ENCODE results near the gene BDH2.

Gene BDH2

DNA sequence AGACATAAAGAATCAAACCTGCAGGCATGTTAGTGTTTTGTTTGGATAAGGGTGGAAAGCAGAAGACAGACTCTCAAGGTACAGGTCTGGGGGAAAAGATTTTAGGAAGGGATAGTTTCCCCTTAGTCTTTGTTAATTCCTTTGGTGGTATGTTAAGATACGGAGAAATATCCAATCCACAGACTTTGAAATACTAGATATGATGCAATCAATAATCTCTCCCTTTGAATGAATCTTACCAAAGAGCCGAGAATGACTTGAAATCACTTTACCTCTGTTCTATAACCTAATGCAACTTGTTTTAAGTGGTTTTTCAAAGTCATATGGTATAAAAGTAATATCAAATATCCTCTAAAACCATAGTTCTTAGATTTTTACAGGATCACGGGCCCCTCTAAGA, 5.3 kb upstream of the BDH2 start:
- peaks cover 10% of the 10 kb centered on the region for H3K36me3 ChIP-seq (ENCODE audit: insufficient read depth, low read length)
- H3K9ac ChIP-seq (ENCODE audit: low read depth, low read length) = no peak overlapping the region
- H3K4me3 ChIP-seq (ENCODE audit: low read length) = no peak overlapping the region
- no peaks in the 10 kb centered on the region for H3K9me3 ChIP-seq (replicated peaks; ENCODE audit: low read length)
- H3K27me3 ChIP-seq (ENCODE audit: control insufficient read depth, insufficient read depth, low read length) = no peaks in the 10 kb centered on the region
- H3K4me1 ChIP-seq (ENCODE audit: control insufficient read depth, insufficient read depth, low read length) = no peaks in the 10 kb centered on the region
- H3K4me2 ChIP-seq (ENCODE audit: low read length) = no peak overlapping the region

DNA sequence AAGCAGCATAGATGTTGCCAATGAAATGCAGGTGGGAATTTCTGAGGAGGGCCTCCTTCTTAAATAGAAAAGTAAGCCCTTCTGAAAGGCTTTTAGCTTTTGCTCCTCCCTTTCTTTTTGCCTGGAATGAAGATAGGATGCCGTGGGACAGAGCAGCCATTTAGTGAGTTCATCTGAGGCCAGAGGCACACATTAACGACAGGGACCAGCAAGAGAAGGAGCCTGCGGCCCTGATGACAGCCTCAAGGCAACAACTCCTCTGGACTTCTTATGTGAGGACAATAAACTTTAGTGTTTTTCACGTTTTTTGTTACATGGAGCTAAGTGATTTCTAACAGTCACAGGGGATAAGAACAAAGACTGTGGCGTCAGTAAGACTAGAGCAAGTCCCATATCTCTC, 1.1 kb upstream of the BDH2 start:
- Histone ChIP-seq H3K4me1 (ENCODE audit: control insufficient read depth, insufficient read depth, low read length) (peaks cover 11% of the 10 kb centered on the region), H3K4me2 (ENCODE audit: low read length) (no peak overlapping the region), H3K9me3 (replicated peaks; ENCODE audit: low read length) (no peaks in the 10 kb centered on the region), H3K27me3 (ENCODE audit: control insufficient read depth, insufficient read depth, low read length) (no peaks in the 10 kb centered on the region), H3K36me3 (ENCODE audit: insufficient read depth, low read length) (no peaks in the 10 kb centered on the region), H3K4me3 (ENCODE audit: low read length) (no peak overlapping the region), H3K9ac (ENCODE audit: low read depth, low read length) (no peak overlapping the region)

DNA sequence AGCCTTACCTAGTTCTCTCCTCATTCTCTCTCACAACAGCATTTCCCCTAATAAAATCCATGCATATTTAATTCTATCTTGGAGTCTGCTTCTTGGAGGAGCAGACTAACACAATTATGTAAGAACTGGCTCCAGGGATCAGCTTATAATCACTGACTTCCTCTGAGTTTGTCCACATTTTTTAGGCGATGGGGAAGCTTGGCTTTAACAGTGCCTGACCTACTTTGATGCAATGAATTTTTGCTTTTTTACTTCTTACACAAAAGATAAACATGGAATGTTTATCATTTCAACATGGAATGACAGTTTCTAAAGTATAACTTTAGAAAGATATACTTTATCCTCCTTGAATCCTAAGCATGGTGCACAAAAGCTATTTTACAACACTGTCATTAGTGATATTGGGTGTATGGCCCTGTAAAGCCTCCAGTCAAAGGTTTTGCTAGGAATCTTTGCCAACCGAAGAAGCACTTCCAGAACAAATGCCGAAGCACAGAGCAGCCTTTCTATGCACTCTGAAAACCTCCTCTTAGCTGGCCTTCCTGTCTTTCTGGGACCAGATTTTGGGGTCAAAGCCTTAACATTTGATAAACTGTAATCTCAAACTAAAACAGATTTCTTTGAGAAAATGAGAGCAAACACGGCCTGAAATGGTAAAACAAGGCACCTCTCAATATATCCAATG, 736 bp downstream of the BDH2 start:
- Histone ChIP-seq H3K27me3 (ENCODE audit: control insufficient read depth, insufficient read depth, low read length) (no peaks in the 10 kb centered on the region), H3K4me1 (ENCODE audit: control insufficient read depth, insufficient read depth, low read length) (peaks cover 11% of the 10 kb centered on the region), H3K9me3 (replicated peaks; ENCODE audit: low read length) (no peaks in the 10 kb centered on the region), H3K4me3 (ENCODE audit: low read length) (peak overlapping the region; percentile 71), H3K4me2 (ENCODE audit: low read length) (peak overlapping the region; percentile 84), H3K36me3 (ENCODE audit: insufficient read depth, low read length) (no peaks in the 10 kb centered on the region), H3K9ac (ENCODE audit: low read depth, low read length) (peak overlapping the region; percentile 85)

DNA sequence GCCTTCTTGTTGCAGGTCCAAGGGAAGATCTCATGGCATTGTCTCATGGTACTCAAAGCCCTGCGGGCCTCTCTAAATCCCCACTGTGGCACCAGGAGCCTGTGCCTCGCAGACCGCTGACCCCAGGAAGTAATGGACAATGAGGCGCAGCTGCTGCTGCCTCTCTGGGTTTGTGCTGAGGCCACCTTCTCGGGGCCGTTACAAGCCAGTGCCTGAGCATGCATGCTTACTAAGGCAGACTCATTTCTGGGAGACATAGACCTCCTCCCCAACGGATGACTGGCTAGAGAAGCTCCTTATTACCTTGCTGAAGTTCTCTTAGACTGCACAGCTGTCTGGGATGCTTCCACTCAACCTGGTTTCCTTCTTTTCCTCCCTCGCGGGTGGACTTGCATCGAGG, 1.3 kb downstream of the BDH2 start:
- peak overlapping the region; percentile 85 for H3K9ac ChIP-seq (ENCODE audit: low read depth, low read length)
- H3K9me3 ChIP-seq (replicated peaks; ENCODE audit: low read length) = no peaks in the 10 kb centered on the region
- peak overlapping the region; percentile 71 for H3K4me3 ChIP-seq (ENCODE audit: low read length)
- peaks cover 11% of the 10 kb centered on the region for H3K4me1 ChIP-seq (ENCODE audit: control insufficient read depth, insufficient read depth, low read length)
- H3K4me2 ChIP-seq (ENCODE audit: low read length) = peak overlapping the region; percentile 84
- H3K36me3 ChIP-seq (ENCODE audit: insufficient read depth, low read length) = no peaks in the 10 kb centered on the region
- H3K27me3 ChIP-seq (ENCODE audit: control insufficient read depth, insufficient read depth, low read length) = no peaks in the 10 kb centered on the region

DNA sequence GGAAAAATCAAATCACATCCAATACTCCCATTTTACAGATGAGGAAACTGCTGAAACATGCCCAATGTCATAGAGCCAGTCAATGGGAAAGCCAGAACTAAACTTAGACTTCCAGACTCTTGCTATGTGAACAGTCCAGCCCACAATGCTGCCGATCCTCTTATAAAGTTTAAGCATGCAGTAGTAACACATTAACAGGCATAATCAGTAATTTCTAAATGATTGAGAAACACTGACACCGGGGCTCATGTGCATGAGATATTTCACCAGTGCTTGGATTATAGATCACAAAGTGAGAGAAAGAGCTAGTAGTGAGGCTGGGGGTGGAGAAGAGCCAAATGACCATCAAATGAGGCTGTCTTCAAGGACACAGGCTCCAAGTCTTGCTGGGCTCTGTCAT, 2.5 kb downstream of the BDH2 start:
- no peaks in the 10 kb centered on the region for H3K27me3 ChIP-seq (ENCODE audit: control insufficient read depth, insufficient read depth, low read length)
- H3K9ac ChIP-seq (ENCODE audit: low read depth, low read length) = no peak overlapping the region
- no peak overlapping the region for H3K4me3 ChIP-seq (ENCODE audit: low read length)
- peaks cover 11% of the 10 kb centered on the region for H3K4me1 ChIP-seq (ENCODE audit: control insufficient read depth, insufficient read depth, low read length)
- H3K4me2 ChIP-seq (ENCODE audit: low read length) = no peak overlapping the region
- H3K36me3 ChIP-seq (ENCODE audit: insufficient read depth, low read length) = no peaks in the 10 kb centered on the region
- no peaks in the 10 kb centered on the region for H3K9me3 ChIP-seq (replicated peaks; ENCODE audit: low read length)

DNA sequence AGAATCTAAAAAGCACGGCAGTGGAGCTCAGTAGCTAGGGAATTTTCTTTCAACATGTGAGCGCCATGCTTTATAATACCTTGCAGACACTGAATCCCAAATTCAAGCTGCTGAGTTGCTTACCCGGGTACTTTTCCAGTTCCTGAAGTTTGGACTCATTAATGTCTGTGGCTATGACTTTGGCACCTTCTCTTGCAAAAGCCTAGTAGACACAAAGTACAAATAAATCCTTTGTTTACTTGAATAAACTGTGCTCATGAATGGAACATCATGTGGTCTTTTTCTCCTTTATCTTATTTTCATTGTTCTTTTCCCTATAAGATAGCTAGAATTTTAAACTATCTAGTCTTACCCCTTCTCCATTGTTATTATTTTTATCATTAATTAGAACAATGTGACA, 4.6 kb downstream of the BDH2 start:
- H3K27me3 ChIP-seq (ENCODE audit: control insufficient read depth, insufficient read depth, low read length) = no peaks in the 10 kb centered on the region
- H3K4me1 ChIP-seq (ENCODE audit: control insufficient read depth, insufficient read depth, low read length) = peaks cover 11% of the 10 kb centered on the region
- no peak overlapping the region for H3K4me2 ChIP-seq (ENCODE audit: low read length)

DNA sequence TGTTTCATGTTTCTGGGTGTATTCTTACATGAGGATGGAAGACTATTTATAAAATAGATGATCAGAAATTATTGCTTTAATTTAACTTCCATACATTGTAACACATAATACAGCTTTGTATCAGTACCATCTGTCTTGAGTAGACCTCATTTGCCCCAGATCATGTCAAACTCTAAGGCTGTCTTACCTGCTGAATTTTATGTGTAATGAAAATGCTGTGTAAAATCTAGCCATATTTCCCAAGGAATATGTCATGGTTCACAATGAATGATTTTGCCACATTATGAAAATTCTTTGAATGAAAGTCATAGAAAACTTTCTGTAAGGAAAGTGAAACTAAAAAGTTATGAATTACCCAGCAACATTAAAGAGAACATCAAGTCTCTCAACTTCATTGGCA, 7.4 kb downstream of the BDH2 start:
- Histone ChIP-seq H3K4me1 (ENCODE audit: control insufficient read depth, insufficient read depth, low read length) (no peaks in the 10 kb centered on the region), H3K9me3 (replicated peaks; ENCODE audit: low read length) (no peaks in the 10 kb centered on the region), H3K4me2 (ENCODE audit: low read length) (no peak overlapping the region), H3K9ac (ENCODE audit: low read depth, low read length) (no peak overlapping the region), H3K4me3 (ENCODE audit: low read length) (no peak overlapping the region), H3K27me3 (ENCODE audit: control insufficient read depth, insufficient read depth, low read length) (no peaks in the 10 kb centered on the region), H3K36me3 (ENCODE audit: insufficient read depth, low read length) (peaks cover 33% of the 10 kb centered on the region)

More for the DNA sequence above, 4.6 kb downstream of the BDH2 start:
- peaks cover 10% of the 10 kb centered on the region for H3K36me3 ChIP-seq (ENCODE audit: insufficient read depth, low read length)
- no peak overlapping the region for H3K9ac ChIP-seq (ENCODE audit: low read depth, low read length)
- H3K9me3 ChIP-seq (replicated peaks; ENCODE audit: low read length) = no peaks in the 10 kb centered on the region
- no peak overlapping the region for H3K4me3 ChIP-seq (ENCODE audit: low read length)

DNA sequence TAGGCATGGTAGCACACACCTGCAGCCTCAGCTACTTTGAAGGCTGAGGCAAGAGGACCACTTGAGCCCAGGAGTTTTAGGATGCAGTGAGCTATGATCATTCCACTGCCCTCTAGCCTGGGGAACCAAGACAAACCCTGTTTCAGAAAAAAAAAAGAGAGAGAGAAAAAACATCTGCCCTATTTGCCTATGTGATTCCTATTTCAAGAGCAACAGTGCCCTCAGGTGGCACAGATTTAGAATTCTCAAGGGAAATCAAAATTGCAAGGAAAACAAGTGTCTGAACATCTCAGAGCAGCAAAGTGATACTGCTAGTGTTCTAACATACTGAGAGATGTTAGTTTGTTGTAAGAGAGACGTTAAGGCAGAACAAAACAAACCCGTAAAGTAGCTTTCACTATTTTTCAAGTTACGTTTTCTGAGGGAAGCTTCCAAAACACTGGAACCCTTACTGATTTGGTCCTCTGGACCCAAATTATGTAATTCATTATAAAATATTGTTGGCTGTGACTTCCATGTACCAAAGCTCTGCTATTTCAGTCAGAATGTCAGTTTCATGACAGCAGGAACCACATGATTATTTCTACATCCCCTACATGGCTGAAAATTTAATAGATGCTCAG, 7.9 kb downstream of the BDH2 start:
- no peaks in the 10 kb centered on the region for H3K4me1 ChIP-seq (ENCODE audit: control insufficient read depth, insufficient read depth, low read length)
- no peaks in the 10 kb centered on the region for H3K9me3 ChIP-seq (replicated peaks; ENCODE audit: low read length)
- H3K27me3 ChIP-seq (ENCODE audit: control insufficient read depth, insufficient read depth, low read length) = no peaks in the 10 kb centered on the region
- no peak overlapping the region for H3K4me2 ChIP-seq (ENCODE audit: low read length)
- peaks cover 38% of the 10 kb centered on the region for H3K36me3 ChIP-seq (ENCODE audit: insufficient read depth, low read length)
- H3K4me3 ChIP-seq (ENCODE audit: low read length) = no peak overlapping the region
- no peak overlapping the region for H3K9ac ChIP-seq (ENCODE audit: low read depth, low read length)

DNA sequence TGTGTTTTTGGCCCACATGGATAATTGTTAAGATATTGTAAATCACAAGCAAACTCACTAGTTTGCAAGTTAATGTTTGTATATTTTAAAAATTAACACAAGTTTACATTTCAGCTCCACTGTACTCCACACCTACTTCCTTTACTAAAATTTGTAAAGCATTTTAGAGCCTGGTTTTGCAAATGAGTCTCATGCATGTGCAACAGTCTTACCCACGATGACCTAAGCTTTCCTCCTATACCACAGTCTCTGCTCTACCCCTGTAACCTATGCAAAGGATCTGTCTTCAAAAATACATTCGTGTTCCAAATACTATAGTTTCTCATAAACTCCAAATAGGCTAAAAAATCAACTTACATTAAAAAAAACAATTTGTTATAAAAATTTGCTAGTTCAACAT, 10.2 kb downstream of the BDH2 start:
- Histone ChIP-seq H3K36me3 (ENCODE audit: insufficient read depth, low read length) (peaks cover 44% of the 10 kb centered on the region), H3K4me1 (ENCODE audit: control insufficient read depth, insufficient read depth, low read length) (no peaks in the 10 kb centered on the region), H3K9ac (ENCODE audit: low read depth, low read length) (no peak overlapping the region), H3K4me3 (ENCODE audit: low read length) (no peak overlapping the region), H3K4me2 (ENCODE audit: low read length) (no peak overlapping the region), H3K27me3 (ENCODE audit: control insufficient read depth, insufficient read depth, low read length) (no peaks in the 10 kb centered on the region), H3K9me3 (replicated peaks; ENCODE audit: low read length) (no peaks in the 10 kb centered on the region)

DNA sequence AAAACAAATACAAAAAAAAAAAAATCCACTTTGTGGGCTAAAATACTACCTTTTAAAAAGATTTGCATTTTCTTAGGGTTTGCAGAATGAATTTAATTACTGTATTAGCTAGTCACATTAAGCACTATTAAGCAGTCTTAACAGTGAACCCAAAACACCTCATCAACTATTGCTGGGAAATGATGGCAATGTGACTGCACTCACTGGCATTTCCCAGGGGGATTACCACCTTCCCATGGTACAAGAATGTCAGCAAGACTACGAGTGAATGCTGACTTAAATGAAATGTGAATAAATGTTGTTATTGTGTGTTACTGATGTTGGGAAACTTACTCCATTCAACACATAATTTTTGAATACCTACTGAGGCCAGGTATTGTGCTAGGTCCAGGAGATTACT, 13.1 kb downstream of the BDH2 start:
- Histone ChIP-seq H3K36me3 (ENCODE audit: insufficient read depth, low read length) (peaks cover 48% of the 10 kb centered on the region), H3K4me3 (ENCODE audit: low read length) (no peak overlapping the region)

DNA sequence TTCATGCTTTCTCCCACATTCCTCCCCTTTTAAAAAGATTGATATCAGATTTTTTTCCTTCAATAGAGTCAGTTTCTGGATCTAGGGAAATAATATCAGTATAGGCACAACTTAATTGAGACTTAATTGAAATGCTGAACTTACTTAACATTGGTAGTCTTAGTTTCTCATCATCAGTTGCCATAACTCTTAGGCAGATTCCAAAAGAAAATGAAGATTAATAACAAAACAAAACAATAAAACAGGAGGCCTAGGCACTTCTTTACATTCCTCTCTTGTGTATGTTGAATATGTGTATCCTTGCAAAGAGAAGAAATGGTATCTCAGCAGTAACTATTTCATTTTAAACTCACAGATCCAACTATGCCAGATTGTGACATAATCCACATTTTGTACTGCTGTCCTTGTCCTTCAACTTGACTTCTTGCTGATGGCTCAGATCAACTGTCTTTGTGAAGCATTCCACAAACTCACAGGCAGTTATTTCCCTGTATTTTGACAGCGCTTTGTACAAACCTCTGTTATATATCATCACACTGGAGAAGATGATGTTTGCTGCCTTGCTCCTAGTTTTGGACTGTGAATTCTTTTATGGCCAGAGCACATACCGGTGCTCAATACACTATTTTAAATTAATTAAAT, 14.0 kb downstream of the BDH2 start:
- Histone ChIP-seq H3K4me2 (ENCODE audit: low read length) (no peak overlapping the region), H3K4me3 (ENCODE audit: low read length) (no peak overlapping the region), H3K4me1 (ENCODE audit: control insufficient read depth, insufficient read depth, low read length) (no peaks in the 10 kb centered on the region), H3K9me3 (replicated peaks; ENCODE audit: low read length) (no peaks in the 10 kb centered on the region), H3K9ac (ENCODE audit: low read depth, low read length) (no peak overlapping the region), H3K27me3 (ENCODE audit: control insufficient read depth, insufficient read depth, low read length) (no peaks in the 10 kb centered on the region), H3K36me3 (ENCODE audit: insufficient read depth, low read length) (peaks cover 47% of the 10 kb centered on the region)

More for the DNA sequence above, 13.1 kb downstream of the BDH2 start:
- H3K9me3 ChIP-seq (replicated peaks; ENCODE audit: low read length) = no peaks in the 10 kb centered on the region
- H3K4me1 ChIP-seq (ENCODE audit: control insufficient read depth, insufficient read depth, low read length) = no peaks in the 10 kb centered on the region
- no peak overlapping the region for H3K9ac ChIP-seq (ENCODE audit: low read depth, low read length)
- no peak overlapping the region for H3K4me2 ChIP-seq (ENCODE audit: low read length)
- H3K27me3 ChIP-seq (ENCODE audit: control insufficient read depth, insufficient read depth, low read length) = no peaks in the 10 kb centered on the region

DNA sequence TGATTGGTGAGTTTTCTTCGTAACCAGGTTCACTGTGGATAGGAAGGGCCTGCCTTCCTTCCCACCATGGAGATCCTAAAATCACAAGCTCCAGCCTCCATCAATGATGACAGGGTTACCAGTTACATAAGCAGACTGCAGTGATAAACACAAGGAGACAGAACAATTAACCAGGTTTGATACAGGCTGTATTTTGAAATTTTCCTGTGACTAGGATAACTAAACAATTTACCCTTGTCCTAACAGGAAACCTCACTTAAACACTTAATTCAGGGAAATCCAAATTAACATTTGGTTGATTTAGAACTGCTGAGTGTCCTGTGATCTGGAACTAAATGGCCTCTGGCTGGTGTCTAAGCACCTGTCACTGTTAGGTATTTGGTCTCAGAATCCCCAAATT, 20.0 kb downstream of the BDH2 start:
- Histone ChIP-seq H3K9ac (ENCODE audit: low read depth, low read length) (no peak overlapping the region), H3K4me1 (ENCODE audit: control insufficient read depth, insufficient read depth, low read length) (peaks cover 12% of the 10 kb centered on the region), H3K36me3 (ENCODE audit: insufficient read depth, low read length) (peaks cover 9% of the 10 kb centered on the region), H3K4me2 (ENCODE audit: low read length) (no peak overlapping the region), H3K9me3 (replicated peaks; ENCODE audit: low read length) (no peaks in the 10 kb centered on the region), H3K27me3 (ENCODE audit: control insufficient read depth, insufficient read depth, low read length) (no peaks in the 10 kb centered on the region), H3K4me3 (ENCODE audit: low read length) (no peak overlapping the region)

All from skeletal muscle satellite cell (primary cell).